BJ (cell line): ENCODE measurements around the gene STX4. TPM values are rescaled to one million over a fixed set of nuclear protein-coding genes. Genes with fewer than 3 reads are reported as not detected.

ENCODE experiments used
- CTCF ChIA-PET: fragments of 350-600 bp; formaldehyde crosslinking; extraction: SDS; loops from one replicate; lab custom pipeline; 2021; ENCODE audit warnings: antibody characterized with exemption, inconsistent platforms; lab: Yijun Ruan, JAX
- POLR2A ChIA-PET: fragments of 300-600 bp; sonication (Branson Sonifier 250); formaldehyde crosslinking; extraction: SDS; loops from one replicate; lab custom pipeline; 2021; ENCODE audit warnings: antibody characterized with exemption; lab: Charles Lee
- DNase-seq: peaks from one replicate; pipeline ENCODE4 v3.0.0-alpha.2; 2011; ENCODE audit warnings: low read depth
- H3K27me3 ChIP-seq: 2 replicates; pipeline ENCODE4 v1.6.0; 2011; ENCODE audit warnings: low read length; ENCODE audit not compliant: control insufficient read depth, insufficient read depth
- H3K36me3 ChIP-seq: 2 replicates; pipeline ENCODE4 v1.5.1; 2011; ENCODE audit warnings: low read length; ENCODE audit not compliant: control insufficient read depth, insufficient read depth
- H3K4me3 ChIP-seq: 2 replicates; pipeline ENCODE4 v1.5.1; 2011; ENCODE audit warnings: low read depth, mild to moderate bottlenecking, control low read depth, low read length
- polyA plus RNA-seq: library from polyadenylated mRNA; depleted of rRNA; stranded (reverse); fragments of >200 nt; gene quantifications from 2 replicates; pipeline ENCODE4 v1.2.3, GENCODE V29; 2011
- TF ChIP-seq, protein P1 (sequence below): IDR thresholded peaks from 2 replicates; pipeline ENCODE4 v1.5.1; 2011; ENCODE audit warnings: low read depth, mild to moderate bottlenecking, control low read depth, inconsistent platforms, low read length, moderate library complexity; ENCODE audit not compliant: insufficient read depth

Gene STX4
- polyA plus RNA-seq, 1 experiment, result 53.6 TPM

DNA sequence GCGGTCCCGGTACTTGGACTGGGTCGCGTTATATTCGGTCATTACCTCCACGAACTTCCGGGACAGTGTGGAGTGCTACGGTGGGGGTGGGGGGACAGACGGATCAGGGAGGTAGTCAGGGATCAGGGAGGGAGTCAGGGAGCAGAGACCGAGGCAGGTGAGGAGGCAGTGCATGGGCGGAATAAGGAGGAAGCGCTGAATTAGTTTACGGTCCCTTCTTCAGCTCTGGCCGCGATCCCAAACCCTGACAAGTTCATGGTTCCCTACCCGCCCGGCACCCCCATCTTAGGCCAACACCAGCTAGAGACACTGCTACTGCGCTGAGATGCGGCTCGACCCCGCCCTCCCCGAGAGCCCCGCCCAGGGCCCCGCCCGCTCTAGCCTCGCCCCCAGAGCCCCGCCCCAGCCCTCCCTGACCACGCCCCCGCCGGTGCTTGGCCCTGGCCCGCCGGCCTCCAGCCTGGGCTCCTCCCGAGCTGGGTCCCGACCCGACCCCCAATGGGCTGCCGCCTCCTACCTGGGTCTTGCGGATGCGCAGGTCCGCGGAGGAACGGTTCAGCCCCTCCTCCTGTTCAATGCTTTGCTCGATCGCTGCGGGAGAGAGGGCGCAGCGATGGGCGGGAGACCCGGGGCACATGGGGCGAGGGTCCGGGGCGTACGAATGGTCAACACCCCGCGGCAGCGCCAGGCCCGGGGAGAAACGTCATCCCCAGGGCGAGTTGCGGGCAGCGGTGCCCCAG is 36.2 kb upstream of the STX4 start:
- H3K36me3 ChIP-seq, result no peaks in the 10 kb centered on the region
- ChIA-PET POLR2A (no interaction called here), CTCF (interaction anchor here (0.8 to 1.8 kb wide), 3 partner anchors 12 to 446 kb away, joined by 5 to 9 read pairs (median 6); partner anchors contain the start of genes HSD3B7 and ZNF843)
- peak overlapping the region; percentile 47 for H3K4me3 ChIP-seq
- TF ChIP-seq, protein P1, sequence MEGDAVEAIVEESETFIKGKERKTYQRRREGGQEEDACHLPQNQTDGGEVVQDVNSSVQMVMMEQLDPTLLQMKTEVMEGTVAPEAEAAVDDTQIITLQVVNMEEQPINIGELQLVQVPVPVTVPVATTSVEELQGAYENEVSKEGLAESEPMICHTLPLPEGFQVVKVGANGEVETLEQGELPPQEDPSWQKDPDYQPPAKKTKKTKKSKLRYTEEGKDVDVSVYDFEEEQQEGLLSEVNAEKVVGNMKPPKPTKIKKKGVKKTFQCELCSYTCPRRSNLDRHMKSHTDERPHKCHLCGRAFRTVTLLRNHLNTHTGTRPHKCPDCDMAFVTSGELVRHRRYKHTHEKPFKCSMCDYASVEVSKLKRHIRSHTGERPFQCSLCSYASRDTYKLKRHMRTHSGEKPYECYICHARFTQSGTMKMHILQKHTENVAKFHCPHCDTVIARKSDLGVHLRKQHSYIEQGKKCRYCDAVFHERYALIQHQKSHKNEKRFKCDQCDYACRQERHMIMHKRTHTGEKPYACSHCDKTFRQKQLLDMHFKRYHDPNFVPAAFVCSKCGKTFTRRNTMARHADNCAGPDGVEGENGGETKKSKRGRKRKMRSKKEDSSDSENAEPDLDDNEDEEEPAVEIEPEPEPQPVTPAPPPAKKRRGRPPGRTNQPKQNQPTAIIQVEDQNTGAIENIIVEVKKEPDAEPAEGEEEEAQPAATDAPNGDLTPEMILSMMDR, result no peak
- DNase-seq, result no peak
- H3K27me3 ChIP-seq, result no peaks in the 10 kb centered on the region

DNA sequence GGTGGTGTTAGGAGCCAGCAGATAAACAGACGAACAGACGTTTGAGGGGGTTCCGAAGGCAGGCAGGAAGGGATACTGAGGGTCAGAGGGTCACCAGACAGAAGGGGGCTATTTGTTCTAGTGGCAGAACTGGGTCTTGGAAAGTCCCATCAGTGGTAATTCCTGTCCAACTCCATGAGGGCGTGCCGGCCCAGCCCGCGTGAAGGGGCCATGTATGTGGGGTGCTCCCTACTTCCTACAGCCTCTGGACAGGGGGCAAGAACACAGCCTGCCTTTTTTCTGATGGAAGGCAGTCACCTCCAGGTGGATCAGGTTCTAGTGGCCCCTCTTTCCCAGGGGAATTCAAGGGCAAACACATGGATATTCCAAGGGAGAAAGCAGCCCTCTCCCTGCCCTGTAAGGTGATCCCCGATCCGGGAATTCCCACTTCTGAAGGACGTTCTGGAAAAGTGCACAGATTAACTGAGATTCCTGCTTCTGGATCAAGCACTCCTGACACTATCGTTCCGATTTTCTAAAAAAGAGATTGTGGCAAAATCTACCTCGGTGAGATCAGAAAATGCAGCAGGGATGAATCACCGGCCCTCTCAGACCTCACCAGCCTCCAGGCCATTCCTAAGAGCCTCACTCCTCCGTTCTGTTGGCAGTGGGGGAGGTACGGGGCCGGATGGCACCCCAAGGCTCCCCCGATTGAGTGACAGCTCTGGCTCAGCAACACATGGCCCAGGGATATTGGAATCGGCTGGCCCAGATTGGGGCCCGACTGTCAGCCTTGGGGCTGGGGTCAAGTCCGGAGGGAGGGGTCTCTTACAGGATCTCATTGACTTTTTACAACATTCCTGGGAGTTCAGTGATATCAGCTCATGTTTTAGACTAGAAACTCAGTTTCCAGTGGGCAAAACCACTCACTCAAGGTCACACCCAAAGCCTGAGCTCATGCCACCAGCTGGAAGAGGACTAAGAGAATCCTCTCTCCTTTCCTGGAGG is 35.3 kb upstream of the STX4 start:
- TF ChIP-seq, protein P1, result no peak
- ChIA-PET POLR2A (interaction anchor here (0.5 to 1.0 kb wide), 3 partner anchors 10 to 97 kb away, joined by 3 to 11 read pairs (median 7); partner anchors contain the start of genes VKORC1, ZNF646 and ZNF668), CTCF (interaction anchor here (0.7 to 2.3 kb wide), 11 partner anchors 11 to 870 kb away, joined by 3 to 16 read pairs (median 5); partner anchors contain the start of genes HSD3B7 and ZNF843)
- peak; percentile 47 for DNase-seq
- no peaks in the 10 kb centered on the region for H3K36me3 ChIP-seq
- no peaks in the 10 kb centered on the region for H3K27me3 ChIP-seq
- H3K4me3 ChIP-seq, result peak overlapping the region; percentile 47

DNA sequence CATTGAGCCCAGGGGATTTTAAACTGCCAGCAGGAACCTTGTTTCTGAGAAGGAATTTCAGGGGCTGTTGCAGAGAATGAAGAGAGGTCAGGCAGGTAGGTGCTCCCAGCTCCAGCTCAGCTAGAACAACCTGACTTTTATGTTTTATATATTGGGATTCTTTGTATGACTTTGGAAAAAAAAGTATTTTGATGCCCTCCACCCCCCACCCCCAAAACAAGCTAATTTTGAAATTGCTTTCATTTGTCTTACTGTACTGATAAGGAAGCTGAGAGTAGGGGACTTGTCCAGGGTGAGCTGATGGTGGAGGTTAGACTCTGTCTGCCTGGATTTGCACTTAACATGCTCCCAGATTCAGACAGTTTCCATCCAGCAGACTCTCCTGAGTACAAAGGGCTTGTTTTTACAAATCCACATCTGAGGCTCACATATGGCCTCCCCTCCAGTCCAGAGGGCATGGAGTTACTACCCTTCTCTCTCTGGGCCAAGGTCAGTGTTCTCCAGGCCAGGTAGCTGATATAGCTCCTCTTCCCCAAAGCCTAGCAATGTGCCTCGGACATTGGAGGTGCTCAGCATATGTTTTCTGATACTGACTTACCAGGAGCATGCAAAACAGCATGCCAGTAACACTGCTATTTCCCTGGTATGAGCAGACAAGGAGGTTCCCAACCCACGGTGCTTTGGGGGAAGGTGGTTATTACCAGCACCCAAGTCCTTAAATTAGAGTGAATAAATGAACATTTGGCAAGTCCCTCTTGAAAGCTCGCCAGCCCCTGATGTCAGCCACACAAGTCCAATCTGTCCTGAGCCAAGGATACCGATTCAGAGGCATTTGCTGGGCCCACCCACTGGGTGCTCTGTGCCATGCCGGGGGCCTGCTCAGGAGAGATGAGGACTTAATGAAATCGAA is 34.3 kb upstream of the STX4 start:
- TF ChIP-seq, protein P1, result no peak
- no peaks in the 10 kb centered on the region for H3K36me3 ChIP-seq
- H3K4me3 ChIP-seq, result no peak overlapping the region
- DNase-seq, result no peak
- ChIA-PET CTCF (interaction anchor here (1.0 to 2.3 kb wide), 7 partner anchors 10 to 869 kb away, joined by 3 to 16 read pairs (median 4); partner anchors contain the start of gene HSD3B7), POLR2A (interaction anchor here (0.6 to 1.0 kb wide), 3 partner anchors 38 to 75 kb away, joined by 3 to 11 read pairs (median 11); partner anchors contain the start of genes ZNF646 and ZNF668)
- no peaks in the 10 kb centered on the region for H3K27me3 ChIP-seq

DNA sequence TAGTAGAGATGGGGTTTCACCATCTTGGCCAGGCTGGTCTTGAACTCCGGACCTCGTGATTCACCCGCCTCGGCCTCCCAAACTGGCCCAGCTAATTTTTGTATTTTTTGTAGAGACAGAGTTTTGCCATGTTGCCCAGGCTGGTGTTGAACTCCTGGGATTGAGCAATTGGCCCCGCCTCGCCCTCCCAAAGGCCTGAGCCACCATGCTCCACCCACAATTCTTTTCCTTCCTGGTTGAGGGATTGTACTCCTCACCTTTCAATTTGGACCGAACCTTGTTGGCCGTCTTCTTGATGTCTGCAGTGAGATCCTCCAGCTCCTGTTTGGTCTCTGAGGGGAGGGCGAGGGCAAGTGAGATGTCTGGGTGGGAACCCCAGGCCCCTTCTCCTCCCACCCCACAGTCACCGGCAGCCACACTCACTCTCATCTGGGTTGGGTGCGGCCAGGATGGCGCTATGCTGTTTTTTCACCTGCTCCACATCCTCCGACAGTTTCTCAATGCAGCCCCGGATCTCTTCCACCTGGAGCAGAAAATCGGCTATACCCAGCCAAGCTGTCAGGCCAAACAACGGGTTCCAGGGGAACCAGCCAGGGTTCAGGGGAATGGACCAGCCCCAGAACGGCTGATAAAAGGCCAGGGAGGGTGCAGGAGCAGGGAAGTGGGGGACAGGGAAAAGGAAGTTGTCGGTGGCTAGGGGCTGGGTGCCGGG is 32.5 kb upstream of the STX4 start:
- Histone ChIP-seq H3K27me3 (no peaks in the 10 kb centered on the region), H3K36me3 (no peaks in the 10 kb centered on the region), H3K4me3 (no peak overlapping the region)
- ChIA-PET POLR2A (no interaction called here), CTCF (no interaction called here)
- DNase-seq, result no peak
- TF ChIP-seq, protein P1, result no peak
